ENCODE data around the gene SPATA17.

DNA sequence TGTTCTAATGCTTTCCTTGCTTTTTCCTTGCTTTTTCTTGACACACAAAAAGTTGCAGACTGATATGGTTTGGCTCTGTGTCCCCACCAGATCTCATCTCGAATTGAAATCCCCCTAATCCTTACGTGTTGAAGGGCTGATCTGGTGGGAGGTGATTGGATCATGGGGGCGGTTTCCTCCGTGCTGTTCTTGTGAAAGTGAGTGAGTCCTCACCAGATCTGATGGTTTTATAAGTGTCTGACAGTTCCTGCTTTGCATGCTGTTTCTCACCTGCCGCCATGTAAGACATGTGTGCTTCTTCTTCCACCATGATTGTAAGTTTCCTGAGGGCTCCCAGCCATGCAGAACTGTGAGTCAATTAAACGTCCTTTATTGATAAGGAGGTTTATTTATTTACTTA, 11.3 kb downstream of the SPATA17 start:
- TF ChIP-seq ZNF274 (IDR thresholded peaks at IDR 0.05; ENCODE audit: low read depth, low read length) (no peak), YY1 (IDR thresholded peaks at IDR 0.05; ENCODE audit: insufficient read depth, insufficient read length) (no peak)

All from NT2/D1 (cell line).